Measurements from ENCODE around the gene CRB3. TPM values are rescaled to one million over a fixed set of nuclear protein-coding genes. Genes with fewer than 3 reads are reported as not detected.

Gene CRB3
- total and polyA plus RNA-seq, 9 of the 15 experiments (the other 6 are each of a cell fraction or from before 2014, with no cell fraction given), result 0.49 TPM; not detected in 8

- TF ChIP-seq CHD7 (IDR thresholded peaks at IDR 0.05; ENCODE audit: low read depth, low read length) (no peak), NBN (IDR thresholded peaks at IDR 0.05; ENCODE audit: low read depth) (0 out of 2 replicates have a peak, but pooled peaks have one; percentile 17), CXXC5 (CRISPR knock-in tag; IDR thresholded peaks at IDR 0.05) (peak; percentile 8; the same call in 1 of the 2 replicates), ZNF551 (CRISPR knock-in tag; IDR thresholded peaks at IDR 0.05) (no peak), ATF1 (CRISPR knock-in tag; IDR thresholded peaks at IDR 0.05) (no peak), ATF1 (tag; IDR thresholded peaks at IDR 0.05) (peak; percentile 26; the same call in 1 of the 2 replicates), SMAD4 (CRISPR knock-in tag; conservative IDR thresholded peaks at IDR 0.05) (no peak), ZNF740 (CRISPR knock-in tag; IDR thresholded peaks at IDR 0.05) (peak; percentile 100), ZNF740 (tag; IDR thresholded peaks at IDR 0.05) (peak in 1 of 2 experiments; percentile 97; a peak in 2 of 4 replicates), KDM5B (IDR thresholded peaks at IDR 0.05; ENCODE audit: insufficient replicate concordance, low read depth, low read length) (no peak)
These were observed 17.7 kb downstream of the CRB3 start, which contains the start of gene DENND1C (continued) for GRCh38 chr19:6481541-6482342.

All from K562 (cell line).